Measurements from ENCODE around the gene HCN2.
"Not testable (repeated sequence)": the region's sequence is repeated elsewhere in the genome, so short reads cannot be mapped to it uniquely, and the experiment has no call there.

The HCN2 gene

DNA sequence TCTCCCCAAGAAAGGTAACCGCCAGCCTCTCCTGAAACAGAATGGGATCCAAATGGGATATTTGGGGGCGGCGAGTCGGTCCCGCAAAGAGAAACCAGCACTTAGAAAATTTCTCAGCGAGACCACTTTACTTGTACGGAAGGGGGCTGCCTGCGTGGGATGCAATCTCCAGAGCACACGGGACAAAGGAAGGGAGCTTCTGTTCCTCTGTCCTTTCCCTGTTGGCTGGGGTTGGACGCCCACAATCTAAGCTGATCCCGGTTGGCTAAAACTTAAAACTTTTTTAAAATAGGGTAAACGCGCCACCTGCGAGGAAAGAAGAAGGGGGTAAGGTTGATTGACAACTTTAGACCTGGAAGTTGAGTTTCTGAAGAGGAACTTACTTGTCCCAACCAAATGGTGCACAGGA is 18.1 kb upstream of the HCN2 start:
- peak; percentile 25 for DNase-seq (ENCODE audit: low read depth)

DNA sequence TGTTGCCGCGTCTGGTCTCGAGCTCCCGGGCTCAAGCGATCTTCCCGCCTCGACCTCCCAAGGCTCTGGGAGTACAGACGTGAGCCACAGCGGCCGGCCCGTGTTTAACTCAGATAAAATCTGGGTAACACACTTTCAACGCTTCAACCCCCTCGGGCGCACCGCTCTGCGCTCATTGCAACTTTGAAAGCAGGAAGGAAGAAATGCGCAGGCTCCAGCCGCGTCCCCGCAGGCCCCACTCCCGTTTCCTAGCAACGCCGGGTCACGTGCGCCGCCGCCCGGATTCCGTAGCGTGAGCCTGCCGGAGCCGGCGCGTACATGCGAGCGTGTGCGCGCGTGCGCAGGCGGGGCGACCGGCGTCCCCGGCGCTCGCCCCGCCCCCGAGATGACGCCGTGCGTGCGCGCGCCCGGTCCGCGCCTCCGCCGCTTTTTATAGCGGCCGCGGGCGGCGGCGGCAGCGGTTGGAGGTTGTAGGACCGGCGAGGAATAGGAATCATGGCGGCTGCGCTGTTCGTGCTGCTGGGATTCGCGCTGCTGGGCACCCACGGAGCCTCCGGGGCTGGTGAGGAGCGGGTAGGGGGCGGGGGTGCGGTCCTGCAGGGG is 17.4 kb upstream of the HCN2 start, which contains the start of gene BSG:
Gene BSG, plus strand, starts transcription at position 457 of the 603 bp plus-strand sequence. Its CDS starts 39 bp downstream, at position 496.
- peak; percentile 99 for DNase-seq (ENCODE audit: low read depth)

DNA sequence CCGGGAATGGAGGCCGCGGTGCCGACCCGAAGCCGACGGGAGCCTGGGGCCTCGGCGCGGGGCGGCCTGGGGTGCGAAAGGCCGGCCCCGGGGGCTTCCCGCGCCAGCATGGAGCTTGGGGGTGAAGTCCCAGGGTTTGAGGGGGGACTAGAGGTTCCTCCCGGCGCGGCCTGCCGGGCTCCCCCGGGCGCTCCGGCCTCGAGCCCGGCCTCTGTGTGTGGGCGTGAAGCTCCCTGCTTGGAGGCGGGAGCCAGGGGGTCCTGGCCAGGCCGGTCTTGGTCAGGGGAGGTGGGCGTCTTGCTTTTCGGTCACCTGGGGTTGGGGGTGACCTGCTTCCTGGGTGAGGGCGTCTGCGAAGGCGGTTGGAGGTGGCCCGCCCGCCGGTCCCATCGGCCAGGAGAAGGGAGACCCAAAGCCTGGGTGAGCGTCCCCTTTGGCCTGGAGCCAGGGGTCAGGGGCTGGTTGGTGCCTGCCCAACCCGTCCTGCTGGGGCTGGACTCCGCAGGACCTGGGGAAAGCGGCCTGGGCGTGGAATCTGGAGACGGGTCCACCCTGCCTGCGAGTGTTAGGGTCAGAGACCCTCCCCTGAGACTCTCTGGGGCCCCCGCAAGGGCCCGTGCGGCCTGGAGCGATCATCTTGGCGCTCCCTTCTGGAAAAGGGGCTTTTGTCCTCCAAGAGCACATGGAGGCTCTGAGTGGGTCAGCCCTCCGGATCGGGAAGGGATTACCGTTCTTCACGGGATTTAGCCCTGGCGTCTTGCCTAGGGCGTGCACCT is 16.8 kb upstream of the HCN2 start:
- DNase-seq (ENCODE audit: low read depth) = no peak

DNA sequence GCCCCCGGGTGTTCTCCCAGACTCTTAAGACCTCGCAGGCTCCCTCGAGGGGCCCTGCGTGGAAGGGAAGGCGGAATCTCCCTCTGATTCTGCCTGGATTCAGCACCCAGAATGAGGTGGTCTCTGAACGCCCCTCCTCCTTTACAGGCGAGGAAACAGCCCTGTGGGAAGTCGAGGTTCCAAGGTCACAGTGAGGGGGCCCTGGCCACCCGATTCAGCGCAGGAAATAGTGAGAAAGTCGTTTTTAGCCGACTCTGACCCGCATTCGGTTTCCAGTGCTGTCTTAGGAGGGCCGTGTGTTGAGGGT is 16.2 kb upstream of the HCN2 start:
- no peak for DNase-seq (ENCODE audit: low read depth)

DNA sequence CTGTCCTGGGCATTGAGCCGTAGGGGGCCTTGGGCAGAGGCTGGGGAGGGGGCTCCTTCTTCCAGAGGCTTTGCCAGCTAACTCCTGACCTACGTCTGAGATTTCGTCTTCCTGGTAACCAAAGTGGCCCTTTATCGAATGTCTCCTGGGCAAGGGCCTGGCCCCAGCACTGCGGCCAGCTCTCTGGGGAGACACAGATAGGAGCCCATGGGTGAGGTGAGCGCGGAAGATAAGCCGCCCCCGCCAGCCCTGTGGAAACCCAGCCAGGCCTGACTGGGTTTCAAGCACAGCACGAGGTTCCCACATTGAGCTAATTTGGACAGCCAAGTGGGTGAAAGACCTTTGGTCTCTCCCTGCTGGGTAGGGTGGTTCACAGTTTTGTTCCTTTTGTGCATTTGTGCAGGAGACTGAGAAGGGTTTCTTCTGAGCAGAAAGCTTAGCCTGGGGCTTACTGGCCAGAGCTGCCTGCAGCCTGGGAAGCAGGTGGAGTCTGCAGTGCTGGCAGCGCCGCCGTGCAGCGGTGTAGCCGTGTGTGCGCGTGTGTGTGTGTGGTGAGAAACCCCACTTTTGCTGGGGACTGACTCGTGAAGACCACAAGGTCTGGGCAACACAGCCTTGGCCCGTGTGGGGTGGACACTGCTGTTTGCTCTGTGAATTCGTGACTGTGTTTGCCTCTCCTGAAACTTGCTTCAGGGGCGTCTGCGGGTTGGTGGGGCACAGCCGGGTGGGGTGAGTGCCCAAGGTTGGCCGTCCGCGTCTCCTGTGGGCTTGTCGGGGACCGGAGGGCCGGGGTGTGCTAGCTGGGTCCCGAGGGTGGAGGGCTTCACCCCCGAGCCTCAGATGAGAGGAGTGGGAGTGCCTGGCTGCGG is 14.8 kb upstream of the HCN2 start:
- no peak for DNase-seq (ENCODE audit: low read depth)

DNA sequence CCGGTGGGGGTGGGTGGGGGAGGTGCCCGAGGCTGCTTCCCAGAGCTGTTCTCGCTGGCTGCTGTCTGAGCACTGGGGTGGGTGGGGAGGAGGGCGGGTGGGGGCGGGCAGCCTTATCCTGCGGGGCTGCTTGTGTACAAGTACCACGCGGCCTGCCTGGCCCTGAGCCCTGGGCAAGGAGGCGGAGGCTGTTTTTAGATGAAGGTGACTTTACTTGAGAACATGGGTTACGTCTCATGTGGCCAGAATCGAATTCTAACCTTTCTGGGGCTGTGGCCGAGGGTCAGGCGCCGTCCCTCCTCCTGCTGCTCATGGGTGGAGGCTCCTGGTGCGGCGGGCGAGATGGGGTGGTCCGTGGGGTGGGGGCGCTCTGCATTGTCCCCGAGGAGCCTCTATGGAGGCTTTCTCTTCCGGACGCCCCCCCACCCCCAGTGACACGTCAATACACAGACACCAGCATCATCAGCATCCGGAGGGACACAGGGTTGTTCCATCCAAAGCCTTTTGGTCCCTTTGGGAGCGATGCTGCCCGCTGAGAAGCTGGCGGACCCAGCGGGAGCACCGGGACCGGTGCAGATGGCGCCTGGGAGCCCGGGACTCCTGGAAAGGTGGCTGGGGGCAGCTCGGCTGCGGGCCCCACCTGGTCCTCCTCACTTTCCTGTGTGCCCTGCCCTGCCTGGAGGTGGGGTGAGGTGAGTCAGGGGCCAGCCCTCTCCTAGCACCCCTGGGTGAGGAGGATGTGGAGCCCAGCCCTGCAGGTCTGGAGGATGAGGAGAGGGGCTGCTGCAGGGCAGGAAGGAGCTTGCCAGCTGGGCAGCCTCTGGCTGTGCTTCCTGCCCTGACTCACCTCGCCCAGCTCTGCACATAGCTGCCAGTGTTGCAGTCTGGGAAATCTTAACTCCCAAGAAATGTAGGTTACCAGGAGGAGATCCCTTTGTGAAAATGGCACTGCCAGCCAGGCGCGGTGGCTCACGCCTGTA is 13.9 kb upstream of the HCN2 start:
- no peak for DNase-seq (ENCODE audit: low read depth)

DNA sequence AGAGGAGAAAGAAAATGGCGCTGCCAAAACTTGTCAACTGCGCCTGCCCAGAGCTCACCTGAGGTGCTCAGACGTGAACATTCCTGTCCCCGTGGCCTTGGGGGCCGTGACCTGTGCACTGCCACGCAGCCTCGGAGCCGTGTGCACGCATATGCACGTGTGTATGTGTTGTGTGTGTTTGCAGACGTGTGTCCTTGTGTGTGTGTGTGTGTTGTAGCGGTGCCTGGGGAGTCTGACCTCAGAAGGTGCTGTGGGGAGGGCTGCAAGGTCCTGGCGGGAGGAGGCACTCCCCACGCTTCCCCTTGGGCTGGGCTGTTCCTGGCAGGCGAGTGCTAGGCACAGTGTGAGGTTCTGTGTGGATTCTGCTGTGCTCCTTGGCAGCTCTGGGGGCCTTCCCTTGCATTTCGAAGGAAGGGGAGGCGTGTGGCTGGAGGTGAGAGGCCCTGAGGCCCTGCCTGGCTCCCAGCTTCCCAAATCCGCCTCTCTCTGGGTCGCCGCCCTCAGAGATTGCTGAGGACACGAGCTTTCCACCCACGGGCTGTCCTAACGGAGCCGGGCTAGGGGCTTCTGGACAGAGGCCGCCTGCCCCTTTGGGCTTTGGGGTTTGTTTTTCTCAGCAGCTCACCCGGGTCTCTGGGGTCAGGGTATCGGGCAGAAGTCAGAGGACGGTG is 12.8 kb upstream of the HCN2 start:
- no peak for DNase-seq (ENCODE audit: low read depth)

DNA sequence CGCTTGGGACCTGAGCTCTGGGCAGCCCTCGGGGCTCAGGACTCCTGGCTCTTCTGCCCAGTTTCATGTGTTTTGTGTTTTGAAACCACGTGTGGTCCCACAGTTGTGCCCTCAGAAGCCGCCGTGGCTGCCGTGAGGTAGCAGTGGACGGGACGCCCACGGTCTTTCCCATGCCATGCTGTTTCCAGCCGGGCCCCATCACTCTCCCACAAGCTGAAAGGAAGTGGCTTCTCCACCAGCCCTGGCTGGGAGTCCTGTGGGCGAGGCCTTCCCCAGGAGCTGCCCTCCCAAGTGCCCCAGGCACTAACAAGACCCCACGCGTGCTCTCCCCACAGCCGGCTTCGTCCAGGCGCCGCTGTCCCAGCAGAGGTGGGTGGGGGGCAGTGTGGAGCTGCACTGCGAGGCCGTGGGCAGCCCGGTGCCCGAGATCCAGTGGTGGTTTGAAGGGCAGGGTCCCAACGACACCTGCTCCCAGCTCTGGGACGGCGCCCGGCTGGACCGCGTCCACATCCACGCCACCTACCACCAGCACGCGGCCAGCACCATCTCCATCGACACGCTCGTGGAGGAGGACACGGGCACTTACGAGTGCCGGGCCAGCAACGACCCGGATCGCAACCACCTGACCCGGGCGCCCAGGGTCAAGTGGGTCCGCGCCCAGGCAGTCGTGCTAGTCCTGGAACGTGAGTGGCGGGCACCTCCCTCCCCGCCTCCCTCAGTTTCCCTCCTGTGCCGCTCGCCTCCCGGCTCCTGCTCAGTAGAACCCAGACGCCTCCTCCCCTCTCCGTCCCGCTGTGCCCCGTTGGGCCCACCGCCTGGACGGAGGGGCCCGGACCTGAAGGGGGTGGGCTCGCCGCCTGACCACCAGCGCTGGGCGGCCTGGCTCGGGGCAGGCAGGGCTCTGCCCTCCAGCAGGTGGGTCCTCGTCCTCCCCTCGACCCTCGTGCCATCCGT is 12.0 kb upstream of the HCN2 start:
- no peak for DNase-seq (ENCODE audit: low read depth)

DNA sequence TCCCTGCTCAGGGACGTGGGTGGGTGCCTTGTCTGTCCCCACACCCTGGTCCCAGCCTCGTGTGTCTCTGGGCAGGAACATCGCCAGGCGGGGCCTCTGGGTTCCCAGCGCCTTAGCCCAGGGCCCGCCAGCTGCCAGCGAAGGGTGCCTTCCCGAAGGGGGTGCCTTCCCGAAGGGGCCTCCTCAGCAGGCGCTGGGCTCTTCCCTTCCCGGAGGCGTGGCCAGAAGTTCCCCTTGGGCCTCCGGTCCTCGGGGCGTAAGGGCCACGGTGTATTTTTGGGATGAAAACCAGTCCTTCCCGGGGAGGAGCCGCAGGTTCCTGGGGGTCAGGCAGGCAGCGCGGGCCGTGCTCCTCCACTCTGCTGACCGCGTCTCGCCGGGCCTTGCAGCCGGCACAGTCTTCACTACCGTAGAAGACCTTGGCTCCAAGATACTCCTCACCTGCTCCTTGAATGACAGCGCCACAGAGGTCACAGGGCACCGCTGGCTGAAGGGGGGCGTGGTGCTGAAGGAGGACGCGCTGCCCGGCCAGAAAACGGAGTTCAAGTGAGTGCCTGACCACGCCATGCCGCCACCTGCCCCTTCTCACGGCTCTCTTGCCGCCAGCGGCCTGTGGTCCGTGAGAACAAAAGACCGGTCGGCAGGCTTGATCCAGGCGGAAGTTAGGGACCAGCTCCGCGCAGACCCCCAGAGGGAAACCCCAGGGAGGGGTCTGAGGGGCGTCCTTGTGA is 10.4 kb upstream of the HCN2 start:
- no peak for DNase-seq (ENCODE audit: low read depth)

DNA sequence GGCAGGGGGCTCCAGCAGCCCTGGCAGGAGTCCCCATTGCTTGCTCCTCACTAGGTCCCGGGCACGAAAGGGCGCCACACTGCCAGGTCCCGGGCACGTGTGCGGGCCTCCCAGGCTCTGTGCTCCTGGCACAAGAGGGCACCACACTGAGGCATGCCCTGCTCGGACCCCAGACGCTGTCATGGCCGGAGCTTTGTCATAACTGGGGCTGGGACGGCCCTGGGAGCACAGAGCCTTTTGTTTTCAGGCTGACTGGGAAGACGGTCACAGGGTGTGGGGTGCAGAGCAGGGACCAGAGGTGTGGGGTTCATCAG is 9.9 kb upstream of the HCN2 start:
- no peak for DNase-seq (ENCODE audit: low read depth)

DNA sequence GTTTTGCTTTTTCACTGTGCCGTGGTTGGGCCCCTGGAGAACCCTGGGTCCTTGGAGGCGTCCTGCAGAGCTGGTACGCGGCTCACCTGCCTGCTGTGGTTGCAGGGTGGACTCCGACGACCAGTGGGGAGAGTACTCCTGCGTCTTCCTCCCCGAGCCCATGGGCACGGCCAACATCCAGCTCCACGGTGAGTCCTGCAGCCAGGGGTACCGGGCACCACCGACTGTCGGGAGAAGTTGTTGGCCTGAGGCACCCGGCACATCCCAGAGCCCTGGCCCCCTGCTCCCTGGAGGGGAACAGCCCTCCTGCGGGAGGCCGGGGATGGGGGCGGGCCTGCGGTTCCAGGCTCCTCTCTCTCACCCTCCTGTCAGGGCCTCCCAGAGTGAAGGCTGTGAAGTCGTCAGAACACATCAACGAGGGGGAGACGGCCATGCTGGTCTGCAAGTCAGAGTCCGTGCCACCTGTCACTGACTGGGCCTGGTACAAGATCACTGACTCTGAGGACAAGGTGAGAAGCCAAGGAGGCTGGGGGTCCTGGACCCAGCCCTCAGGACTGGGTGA is 9.3 kb upstream of the HCN2 start:
- no peak for DNase-seq (ENCODE audit: low read depth)

DNA sequence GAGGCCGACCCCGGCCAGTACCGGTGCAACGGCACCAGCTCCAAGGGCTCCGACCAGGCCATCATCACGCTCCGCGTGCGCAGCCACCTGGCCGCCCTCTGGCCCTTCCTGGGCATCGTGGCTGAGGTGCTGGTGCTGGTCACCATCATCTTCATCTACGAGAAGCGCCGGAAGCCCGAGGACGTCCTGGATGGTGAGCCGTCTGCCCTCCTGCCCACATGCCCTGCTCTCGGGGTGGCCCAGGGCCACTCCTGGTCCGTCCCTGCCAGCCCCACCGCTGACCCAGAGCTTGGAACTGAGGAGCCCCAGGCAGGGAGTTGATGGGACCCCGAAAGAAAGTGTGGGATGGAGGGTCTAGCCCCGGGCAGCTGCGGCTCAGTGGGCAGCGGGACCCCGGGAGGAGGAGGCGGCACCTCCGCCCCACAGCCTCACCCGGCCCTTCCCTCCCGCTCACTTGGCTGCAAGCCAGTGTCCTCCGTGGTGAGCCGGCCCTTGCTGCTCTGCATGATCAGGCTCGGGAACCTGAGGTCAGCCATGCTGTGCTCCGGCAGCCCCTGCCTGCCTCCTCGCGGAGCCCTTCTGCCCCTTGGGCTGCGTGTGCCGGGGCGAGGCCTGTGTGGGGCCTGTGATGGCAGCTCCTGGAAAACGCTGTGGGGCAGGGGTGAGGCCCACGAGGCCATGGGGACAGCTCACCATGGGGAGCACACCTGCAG is 8.1 kb upstream of the HCN2 start:
- DNase-seq (ENCODE audit: low read depth) = no peak

DNA sequence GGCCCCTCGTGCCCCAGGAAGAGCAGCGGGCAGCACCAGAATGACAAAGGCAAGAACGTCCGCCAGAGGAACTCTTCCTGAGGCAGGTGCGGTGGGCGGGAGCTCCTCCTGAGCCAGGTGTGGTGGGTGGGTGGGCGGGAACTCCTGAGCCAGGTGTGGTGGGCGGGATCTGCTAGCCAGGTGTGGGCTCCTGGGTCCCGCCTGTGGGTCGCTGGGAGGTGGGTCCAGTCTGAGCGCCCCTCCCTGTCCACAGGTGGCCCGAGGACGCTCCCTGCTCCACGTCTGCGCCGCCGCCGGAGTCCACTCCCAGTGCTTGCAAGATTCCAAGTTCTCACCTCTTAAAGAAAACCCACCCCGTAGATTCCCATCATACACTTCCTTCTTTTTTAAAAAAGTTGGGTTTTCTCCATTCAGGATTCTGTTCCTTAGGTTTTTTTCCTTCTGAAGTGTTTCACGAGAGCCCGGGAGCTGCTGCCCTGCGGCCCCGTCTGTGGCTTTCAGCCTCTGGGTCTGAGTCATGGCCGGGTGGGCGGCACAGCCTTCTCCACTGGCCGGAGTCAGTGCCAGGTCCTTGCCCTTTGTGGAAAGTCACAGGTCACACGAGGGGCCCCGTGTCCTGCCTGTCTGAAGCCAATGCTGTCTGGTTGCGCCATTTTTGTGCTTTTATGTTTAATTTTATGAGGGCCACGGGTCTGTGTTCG is 7.0 kb upstream of the HCN2 start:
- no peak for DNase-seq (ENCODE audit: low read depth)

DNA sequence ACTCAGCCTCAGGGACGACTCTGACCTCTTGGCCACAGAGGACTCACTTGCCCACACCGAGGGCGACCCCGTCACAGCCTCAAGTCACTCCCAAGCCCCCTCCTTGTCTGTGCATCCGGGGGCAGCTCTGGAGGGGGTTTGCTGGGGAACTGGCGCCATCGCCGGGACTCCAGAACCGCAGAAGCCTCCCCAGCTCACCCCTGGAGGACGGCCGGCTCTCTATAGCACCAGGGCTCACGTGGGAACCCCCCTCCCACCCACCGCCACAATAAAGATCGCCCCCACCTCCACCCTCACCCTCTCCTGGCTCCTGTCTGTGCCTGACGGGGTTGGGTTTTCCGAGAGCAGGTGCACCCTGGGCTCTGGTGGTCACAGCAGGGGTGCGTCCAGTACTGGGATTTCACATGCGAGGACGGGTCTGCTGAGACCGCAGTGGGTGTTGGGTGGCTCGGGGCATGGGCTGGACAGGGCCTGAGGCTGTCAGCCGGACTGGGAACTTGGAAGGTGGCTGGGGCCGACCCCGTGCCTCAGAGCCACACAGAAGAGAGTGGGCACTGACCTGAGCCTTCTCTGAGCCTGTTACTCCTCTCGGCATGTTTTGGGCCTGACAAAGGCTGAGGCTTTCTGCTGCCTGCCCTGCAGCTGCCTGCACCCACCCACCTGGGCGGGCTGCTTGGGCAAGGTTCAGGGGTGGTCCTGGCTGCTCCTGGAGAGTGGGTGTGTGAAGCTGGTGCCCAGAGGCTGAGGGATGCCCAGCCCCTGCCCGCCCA is 6.3 kb upstream of the HCN2 start:
- no peak for DNase-seq (ENCODE audit: low read depth)

DNA sequence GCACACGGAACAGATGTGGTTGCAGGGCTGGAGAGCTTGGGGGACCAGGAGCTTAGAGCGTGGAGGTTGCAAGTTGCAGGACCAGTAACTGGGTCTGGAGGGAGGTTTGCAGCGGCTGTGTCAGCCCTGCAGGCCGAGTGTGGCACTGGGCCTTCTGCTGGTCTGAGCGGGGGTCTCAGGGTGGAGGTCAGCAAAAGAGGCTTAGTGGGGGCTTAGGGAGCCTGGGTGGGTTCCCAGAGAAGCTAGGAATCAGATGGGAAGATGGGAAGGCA is 5.8 kb upstream of the HCN2 start:
- no peak for DNase-seq (ENCODE audit: low read depth)

DNA sequence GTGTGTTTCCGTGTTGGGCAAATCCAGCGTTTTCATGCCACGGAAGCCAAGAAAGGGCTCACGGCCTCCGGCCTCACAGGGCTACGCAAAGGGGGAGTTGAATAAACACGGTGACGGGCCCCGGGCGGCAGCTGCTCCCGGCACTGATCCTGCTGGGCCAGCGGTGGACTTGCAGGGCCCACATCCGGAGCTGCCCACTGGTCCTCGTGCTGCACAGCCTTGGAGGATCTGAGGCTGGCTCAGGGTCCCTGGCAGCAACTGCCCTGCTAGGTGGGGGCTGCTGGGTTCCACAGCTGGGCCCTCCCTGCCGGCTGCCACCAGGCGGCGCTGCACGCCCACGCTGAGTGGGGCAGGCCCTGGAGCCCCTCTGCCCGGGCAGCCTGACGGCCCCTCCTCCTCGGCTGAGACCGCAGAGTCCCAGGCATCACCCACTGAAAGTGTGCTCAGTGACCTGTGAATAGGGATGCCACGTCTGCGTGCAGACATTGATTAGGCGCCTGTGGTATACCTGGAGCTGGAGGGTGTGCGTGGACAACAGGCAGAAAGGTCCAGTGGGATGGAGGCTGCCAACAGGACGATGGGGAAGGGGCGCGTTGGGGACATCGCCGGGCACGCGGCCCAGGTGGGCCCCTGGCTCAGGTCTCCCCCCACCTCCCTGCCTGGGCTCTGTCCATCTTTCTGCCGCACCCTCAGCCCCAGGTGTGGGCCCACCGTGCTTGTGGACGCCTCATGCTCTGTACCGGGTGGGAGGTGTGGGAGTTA is 5.3 kb upstream of the HCN2 start:
- peak; percentile 52 for DNase-seq (ENCODE audit: low read depth)

DNA sequence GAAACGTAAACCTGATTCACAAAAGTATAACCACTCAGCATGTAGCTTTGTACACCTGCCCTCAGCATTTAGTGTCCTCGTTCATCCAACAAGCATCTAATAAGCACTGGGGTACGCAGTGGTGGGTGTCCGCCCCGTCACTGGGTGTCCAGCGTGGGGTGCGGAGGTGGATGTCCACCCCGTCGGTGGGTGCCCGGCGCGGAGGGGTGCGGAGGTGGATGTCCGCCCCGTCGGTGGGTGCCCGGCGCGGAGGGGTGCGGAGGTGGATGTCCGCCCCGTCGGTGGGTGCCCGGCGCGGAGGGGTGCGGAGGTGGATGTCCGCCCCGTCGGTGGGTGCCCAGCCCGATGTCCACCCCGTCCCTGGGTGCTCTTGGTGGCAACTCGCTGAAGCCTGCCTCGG is 4.5 kb upstream of the HCN2 start:
- DNase-seq (ENCODE audit: low read depth) = not testable (repeated sequence)
